ENCODE data around the gene ZNF652. TPM values are rescaled to one million over a fixed set of nuclear protein-coding genes. Genes with fewer than 3 reads are reported as not detected.
"Not testable (repeated sequence)": the region's sequence is repeated elsewhere in the genome, so short reads cannot be mapped to it uniquely, and the experiment has no call there.

Gene ZNF652
- total RNA-seq, 1 experiment from 2014 or later: 42.8 TPM

DNA sequence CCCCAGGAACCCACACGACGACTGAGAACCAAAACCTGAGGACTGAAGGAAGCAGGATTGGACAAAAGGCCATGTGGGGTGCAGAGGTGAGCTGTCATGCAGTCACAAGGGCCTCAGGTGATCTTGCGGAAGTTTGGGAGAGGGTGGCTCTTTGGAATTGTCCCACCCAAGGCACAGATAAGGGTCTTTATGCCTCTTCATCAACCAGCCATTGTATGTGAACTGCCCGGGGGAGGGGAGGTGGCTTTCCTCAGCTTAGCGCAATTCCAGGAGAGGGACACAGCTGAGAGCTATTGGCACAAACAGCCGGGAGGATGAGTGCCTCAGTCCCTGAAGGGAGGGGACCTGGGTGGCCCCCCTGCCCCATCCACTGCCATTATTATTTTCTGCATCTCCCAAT, 76.3 kb downstream of the ZNF652 start:
- BruUV-seq (replicated peaks): no TSS peak
- no peak overlapping the region for H3K4me3 Mint-ChIP-seq (ENCODE audit: low read depth, unreplicated experiment)
- CTCF ChIA-PET: no interaction called here
- no peaks in the 10 kb centered on the region for H3K9me3 Mint-ChIP-seq (ENCODE audit: low read depth, unreplicated experiment)
- TF ChIP-seq, protein P1, sequence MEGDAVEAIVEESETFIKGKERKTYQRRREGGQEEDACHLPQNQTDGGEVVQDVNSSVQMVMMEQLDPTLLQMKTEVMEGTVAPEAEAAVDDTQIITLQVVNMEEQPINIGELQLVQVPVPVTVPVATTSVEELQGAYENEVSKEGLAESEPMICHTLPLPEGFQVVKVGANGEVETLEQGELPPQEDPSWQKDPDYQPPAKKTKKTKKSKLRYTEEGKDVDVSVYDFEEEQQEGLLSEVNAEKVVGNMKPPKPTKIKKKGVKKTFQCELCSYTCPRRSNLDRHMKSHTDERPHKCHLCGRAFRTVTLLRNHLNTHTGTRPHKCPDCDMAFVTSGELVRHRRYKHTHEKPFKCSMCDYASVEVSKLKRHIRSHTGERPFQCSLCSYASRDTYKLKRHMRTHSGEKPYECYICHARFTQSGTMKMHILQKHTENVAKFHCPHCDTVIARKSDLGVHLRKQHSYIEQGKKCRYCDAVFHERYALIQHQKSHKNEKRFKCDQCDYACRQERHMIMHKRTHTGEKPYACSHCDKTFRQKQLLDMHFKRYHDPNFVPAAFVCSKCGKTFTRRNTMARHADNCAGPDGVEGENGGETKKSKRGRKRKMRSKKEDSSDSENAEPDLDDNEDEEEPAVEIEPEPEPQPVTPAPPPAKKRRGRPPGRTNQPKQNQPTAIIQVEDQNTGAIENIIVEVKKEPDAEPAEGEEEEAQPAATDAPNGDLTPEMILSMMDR (IDR thresholded peaks at IDR 0.05; ENCODE audit: unreplicated experiment): no peak
- H3K36me3 Mint-ChIP-seq (ENCODE audit: insufficient read depth, unreplicated experiment): peaks cover 9% of the 10 kb centered on the region
- intact Hi-C loops (cut with micrococcal nuclease; ENCODE audit: unreplicated experiment): no loop called here
- no peak for DNase-seq
- H3K27ac Mint-ChIP-seq (ENCODE audit: unreplicated experiment): no peak overlapping the region
- no peaks in the 10 kb centered on the region for H3K27me3 Mint-ChIP-seq (ENCODE audit: unreplicated experiment)
- no peaks in the 10 kb centered on the region for H3K4me1 Mint-ChIP-seq (ENCODE audit: low read depth, unreplicated experiment)

DNA sequence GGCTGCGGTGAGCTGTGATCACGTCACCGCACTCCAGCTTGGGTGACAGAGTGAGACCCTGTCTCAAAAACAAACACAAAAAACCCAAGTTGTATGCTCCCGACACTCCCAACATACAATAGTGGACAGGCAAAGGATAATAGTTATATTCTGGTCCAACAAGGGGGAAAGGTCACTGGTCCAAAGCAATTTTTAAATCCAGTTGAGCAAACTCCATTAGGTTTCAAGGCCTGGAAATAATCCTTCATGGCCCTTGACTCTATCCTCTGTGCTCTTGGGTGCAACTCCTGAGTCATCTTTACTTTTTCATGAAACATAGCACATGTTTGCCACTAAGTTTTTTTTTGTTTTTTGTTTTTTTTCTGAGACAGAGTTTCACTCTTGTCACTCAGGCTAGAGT, 81.1 kb downstream of the ZNF652 start:
- H3K36me3 Mint-ChIP-seq (ENCODE audit: insufficient read depth, unreplicated experiment): peaks cover 6% of the 10 kb centered on the region
- TF ChIP-seq, protein P1 (IDR thresholded peaks at IDR 0.05; ENCODE audit: unreplicated experiment): no peak
- CTCF ChIA-PET: interaction anchor here (0.7 to 0.9 kb wide), 2 partner anchors 21 to 86 kb away, joined by 3 to 8 read pairs; no protein-coding TSS in a partner anchor
- no peak for DNase-seq
- intact Hi-C loops (cut with micrococcal nuclease; ENCODE audit: unreplicated experiment): no loop called here
- peaks cover 12% of the 10 kb centered on the region for H3K4me1 Mint-ChIP-seq (ENCODE audit: low read depth, unreplicated experiment)
- no peak overlapping the region for H3K27ac Mint-ChIP-seq (ENCODE audit: unreplicated experiment)
- H3K27me3 Mint-ChIP-seq (ENCODE audit: unreplicated experiment): no peaks in the 10 kb centered on the region
- no peak overlapping the region for H3K4me3 Mint-ChIP-seq (ENCODE audit: low read depth, unreplicated experiment)
- peaks cover 2% of the 10 kb centered on the region for H3K9me3 Mint-ChIP-seq (ENCODE audit: low read depth, unreplicated experiment)
- no TSS peak for BruUV-seq (replicated peaks)

DNA sequence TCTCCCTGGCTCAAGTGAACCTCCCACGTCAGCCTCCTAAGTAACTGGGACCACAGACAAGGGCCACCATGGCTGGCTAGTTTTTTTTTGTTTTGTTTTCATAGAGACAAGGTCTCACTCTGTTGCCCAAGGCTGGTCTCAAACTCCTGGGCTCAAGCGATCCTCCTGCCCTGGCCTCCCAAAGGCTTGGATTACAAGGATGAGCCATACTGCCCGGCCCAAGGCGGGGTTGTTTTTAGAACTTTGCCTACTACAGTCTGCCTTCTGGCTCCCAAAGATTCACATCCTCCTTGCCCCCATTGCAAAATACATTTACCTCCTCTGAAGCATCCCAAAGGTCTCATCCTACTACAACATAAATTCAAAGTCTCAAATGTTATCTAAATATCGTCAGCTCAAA, 82.0 kb downstream of the ZNF652 start:
- no TSS peak for BruUV-seq (replicated peaks)
- H3K4me3 Mint-ChIP-seq (ENCODE audit: low read depth, unreplicated experiment): no peak overlapping the region
- intact Hi-C loops (cut with micrococcal nuclease; ENCODE audit: unreplicated experiment): no loop called here
- no peak for DNase-seq
- H3K27ac Mint-ChIP-seq (ENCODE audit: unreplicated experiment): no peak overlapping the region
- no peaks in the 10 kb centered on the region for H3K27me3 Mint-ChIP-seq (ENCODE audit: unreplicated experiment)
- peaks cover 6% of the 10 kb centered on the region for H3K36me3 Mint-ChIP-seq (ENCODE audit: insufficient read depth, unreplicated experiment)
- H3K9me3 Mint-ChIP-seq (ENCODE audit: low read depth, unreplicated experiment): peaks cover 2% of the 10 kb centered on the region
- H3K4me1 Mint-ChIP-seq (ENCODE audit: low read depth, unreplicated experiment): peaks cover 12% of the 10 kb centered on the region
- CTCF ChIA-PET: interaction anchor here (0.9 kb wide), 1 partner anchor 20 kb away, joined by 8 read pairs; no protein-coding TSS in a partner anchor
- TF ChIP-seq, protein P1 (IDR thresholded peaks at IDR 0.05; ENCODE audit: unreplicated experiment): no peak

DNA sequence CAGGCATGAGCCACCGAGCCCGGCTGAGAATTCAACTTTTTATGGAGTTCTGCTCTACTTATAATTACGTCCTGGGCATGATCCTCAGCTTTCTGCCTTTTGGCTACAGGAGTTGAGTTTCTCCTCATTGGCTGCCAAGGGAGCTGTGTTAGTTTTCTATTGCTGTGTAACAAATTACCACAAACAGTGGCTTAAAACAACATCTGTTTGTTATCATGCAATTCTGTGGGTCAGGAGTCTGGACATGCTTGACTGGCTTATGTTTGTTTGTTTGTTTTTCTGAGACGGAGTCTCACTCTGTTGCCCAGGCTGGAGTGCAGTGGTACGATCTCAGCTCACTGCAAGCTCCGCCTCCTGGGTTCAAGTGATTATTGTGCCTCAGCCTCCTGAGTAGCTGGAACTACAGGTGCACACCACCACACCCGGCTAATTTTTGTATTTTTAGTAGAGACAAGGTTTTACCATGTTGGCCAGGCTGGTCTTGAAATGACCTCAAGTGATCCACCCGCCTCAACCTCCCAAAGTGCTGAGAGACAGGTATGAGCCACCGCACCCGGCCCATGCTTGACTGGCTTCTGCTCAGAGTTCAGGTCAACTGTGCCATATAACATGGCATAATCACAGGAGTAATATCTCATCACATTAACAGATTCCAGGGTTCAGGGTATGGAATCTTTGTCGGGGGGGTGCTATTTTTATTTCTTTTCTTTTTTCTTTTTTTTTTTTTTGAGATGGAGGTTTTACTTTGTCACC, 82.6 kb downstream of the ZNF652 start:
- H3K27ac Mint-ChIP-seq (ENCODE audit: unreplicated experiment); CTCF ChIA-PET; H3K9me3 Mint-ChIP-seq (ENCODE audit: low read depth, unreplicated experiment); BruUV-seq (replicated peaks); H3K4me3 Mint-ChIP-seq (ENCODE audit: low read depth, unreplicated experiment); H3K27me3 Mint-ChIP-seq (ENCODE audit: unreplicated experiment); intact Hi-C loops (cut with micrococcal nuclease; ENCODE audit: unreplicated experiment); H3K36me3 Mint-ChIP-seq (ENCODE audit: insufficient read depth, unreplicated experiment); DNase-seq: not testable (repeated sequence)
- H3K4me1 Mint-ChIP-seq (ENCODE audit: low read depth, unreplicated experiment): peaks cover 12% of the 10 kb centered on the region

DNA sequence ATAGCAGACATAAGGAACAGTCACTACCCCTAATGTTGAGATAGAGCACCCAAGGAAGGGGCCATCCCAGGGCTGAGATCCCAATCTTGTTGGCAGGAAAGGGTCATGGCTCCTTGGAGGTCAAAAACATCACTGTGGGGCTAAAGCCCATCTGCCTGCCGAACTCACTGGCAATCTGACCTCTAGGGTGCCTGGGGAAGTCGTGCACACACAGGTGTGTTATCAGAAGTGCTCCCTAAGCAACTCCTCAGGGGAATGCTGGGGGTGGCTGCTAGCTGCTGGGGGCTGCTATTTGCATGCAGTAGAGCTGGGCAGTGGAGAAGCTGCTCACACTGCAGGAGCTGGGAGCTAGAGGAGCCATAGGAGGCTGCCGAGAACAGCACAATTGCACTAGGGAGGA, 84.0 kb downstream of the ZNF652 start:
- TF ChIP-seq, protein P1 (IDR thresholded peaks at IDR 0.05; ENCODE audit: unreplicated experiment): no peak
- no TSS peak for BruUV-seq (replicated peaks)
- intact Hi-C loops (cut with micrococcal nuclease; ENCODE audit: unreplicated experiment): no loop called here
- no peaks in the 10 kb centered on the region for H3K27me3 Mint-ChIP-seq (ENCODE audit: unreplicated experiment)
- no peak for DNase-seq
- H3K36me3 Mint-ChIP-seq (ENCODE audit: insufficient read depth, unreplicated experiment): peaks cover 6% of the 10 kb centered on the region
- peak overlapping the region; percentile 25 for H3K4me3 Mint-ChIP-seq (ENCODE audit: low read depth, unreplicated experiment)
- peaks cover 2% of the 10 kb centered on the region for H3K9me3 Mint-ChIP-seq (ENCODE audit: low read depth, unreplicated experiment)
- no peak overlapping the region for H3K27ac Mint-ChIP-seq (ENCODE audit: unreplicated experiment)
- CTCF ChIA-PET: interaction anchor here (0.9 kb wide), 1 partner anchor 13 kb away, joined by 4 read pairs; no protein-coding TSS in a partner anchor
- H3K4me1 Mint-ChIP-seq (ENCODE audit: low read depth, unreplicated experiment): peaks cover 12% of the 10 kb centered on the region

Data from Calu3 (cell line).